HUDEP-2 (cell line): ENCODE measurements around the gene ADGRF4.
A peak's percentile ranks its signal among the peaks of the same experiment; 100 is the strongest.

ENCODE experiments used
- DNase-seq, 76 experiments: peaks; one replicate each; lab custom pipeline; 2025; ENCODE audit not compliant: unreplicated experiment in 76 of 76; lab: John Stamatoyannopoulos, UW

Gene ADGRF4

GRCh38 chr6:47681201-47681990 is 17.0 kb upstream of the ADGRF4 start:
- no peak for DNase-seq

GRCh38 chr6:47686411-47686810 is 12.0 kb upstream of the ADGRF4 start:
- no peak for DNase-seq

DNA sequence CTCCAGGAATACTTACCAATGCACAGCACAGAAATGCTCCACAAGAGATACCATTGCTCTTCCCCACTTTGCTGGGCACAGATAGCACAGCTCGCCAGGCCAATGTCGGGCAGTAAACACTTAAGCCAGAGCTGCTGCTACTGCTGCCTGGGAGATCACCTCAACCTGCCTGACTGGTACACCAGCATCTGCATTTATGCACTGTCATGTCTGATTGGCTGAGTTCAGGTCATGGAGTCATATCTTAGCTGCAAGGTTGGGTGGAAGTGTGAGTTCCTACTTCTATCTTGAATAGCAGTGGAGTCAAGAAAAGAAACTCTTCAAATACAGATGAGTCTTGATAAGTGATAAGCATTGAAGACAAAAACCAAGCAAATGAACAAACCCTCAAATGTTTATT is 10.9 kb upstream of the ADGRF4 start:
- DNase-seq = no peak

- DNase-seq = no peak
Measured at GRCh38 chr6:47690214-47690613, 8.2 kb upstream of the ADGRF4 start.

- DNase-seq = no peak
Measured at GRCh38 chr6:47690791-47691190, 7.6 kb upstream of the ADGRF4 start.

GRCh38 chr6:47697925-47698324 is 455 bp upstream of the ADGRF4 start:
- DNase-seq = no peak

GRCh38 chr6:47700053-47700452 is 1.7 kb downstream of the ADGRF4 start:
- DNase-seq = no peak

GRCh38 chr6:47700596-47700995 is 2.2 kb downstream of the ADGRF4 start:
- DNase-seq = no peak

DNA sequence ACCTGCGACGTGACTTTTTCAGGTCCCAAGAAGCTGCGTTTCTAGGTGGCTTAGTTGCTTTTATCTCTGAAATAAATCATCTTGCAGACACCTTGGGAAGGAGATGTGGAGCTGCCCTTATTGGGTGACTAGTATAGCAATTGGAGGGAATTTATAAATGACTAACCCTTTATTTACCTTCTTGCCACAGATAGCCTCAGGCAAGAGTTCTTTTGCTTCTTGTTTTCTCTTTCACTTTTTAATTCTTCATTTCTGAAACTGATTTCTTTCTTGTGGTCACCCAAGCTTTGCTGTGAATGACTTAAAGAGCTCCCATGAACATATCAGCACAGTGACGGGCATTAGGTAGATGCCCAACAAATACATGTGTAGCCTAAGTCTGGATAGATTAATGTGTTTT is 3.0 kb downstream of the ADGRF4 start:
- DNase-seq = no peak

GRCh38 chr6:47709160-47709559 is 10.8 kb downstream of the ADGRF4 start:
- DNase-seq = no peak

- no peak for DNase-seq
Measured at GRCh38 chr6:47710295-47710694, 11.9 kb downstream of the ADGRF4 start.

GRCh38 chr6:47713200-47713599 is 14.8 kb downstream of the ADGRF4 start:
- DNase-seq = no peak

GRCh38 chr6:47714802-47715201 is 16.4 kb downstream of the ADGRF4 start:
- DNase-seq = peak in 1 of 76 experiments; percentile 4

DNA sequence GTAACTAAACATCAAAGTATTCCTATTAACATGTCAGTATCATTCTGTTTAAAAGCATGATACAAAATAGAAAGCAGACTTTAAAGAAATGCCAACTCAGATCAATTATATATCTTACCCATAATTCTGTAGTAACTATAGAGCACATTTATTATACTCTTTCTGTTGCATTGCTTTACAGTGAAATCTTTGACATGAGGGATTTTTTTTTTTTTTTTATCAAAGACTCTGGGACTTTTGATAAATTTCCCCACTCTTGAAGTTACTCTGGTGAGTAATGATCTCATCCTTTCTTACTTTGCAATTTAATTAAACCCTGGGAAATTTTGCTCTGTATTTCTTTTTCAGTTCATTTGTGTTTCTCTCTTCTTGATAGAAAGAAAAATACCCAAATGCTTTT is 17.4 kb downstream of the ADGRF4 start:
- no peak for DNase-seq

DNA sequence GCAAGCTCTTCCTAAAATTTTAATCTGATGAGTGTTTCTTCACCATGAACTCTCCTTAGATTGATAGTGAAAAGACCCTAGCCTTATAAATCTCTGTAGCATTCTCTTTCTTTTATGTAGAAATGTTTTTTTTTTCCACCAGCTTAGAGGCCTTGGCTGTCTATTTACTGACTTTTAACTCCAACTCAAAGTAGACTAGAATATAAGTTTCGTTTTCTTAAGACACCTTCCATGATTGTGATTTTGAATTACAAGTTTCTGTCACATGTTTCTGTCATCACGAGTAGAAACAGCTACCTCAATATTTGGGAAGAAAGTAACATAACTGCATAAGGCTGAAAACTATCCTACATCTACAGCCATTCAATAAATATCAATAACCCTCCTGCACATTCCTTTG is 17.8 kb downstream of the ADGRF4 start:
- no peak for DNase-seq

- no peak for DNase-seq
Measured at GRCh38 chr6:47718571-47718970, 20.2 kb downstream of the ADGRF4 start.

DNA sequence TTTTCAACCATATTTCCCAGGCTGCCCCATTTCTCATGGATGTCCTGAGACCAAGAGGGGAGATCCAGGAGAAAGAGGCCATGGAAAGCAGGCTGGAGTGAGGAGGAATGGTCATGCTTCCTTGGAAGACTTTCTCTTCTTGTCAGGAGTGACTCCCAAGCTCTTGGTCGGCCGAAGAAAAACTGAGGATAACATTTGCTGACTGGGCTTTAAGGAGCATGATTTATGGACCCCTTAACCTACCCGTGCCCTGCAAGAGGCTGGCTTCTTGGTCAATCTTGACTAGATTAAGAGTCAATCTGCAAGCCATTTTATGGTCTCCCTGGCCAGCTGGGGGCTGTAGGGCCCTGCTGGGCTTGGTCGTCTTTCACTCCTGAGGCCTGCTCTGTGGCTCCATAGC is 22.8 kb downstream of the ADGRF4 start:
- DNase-seq = no peak

DNA sequence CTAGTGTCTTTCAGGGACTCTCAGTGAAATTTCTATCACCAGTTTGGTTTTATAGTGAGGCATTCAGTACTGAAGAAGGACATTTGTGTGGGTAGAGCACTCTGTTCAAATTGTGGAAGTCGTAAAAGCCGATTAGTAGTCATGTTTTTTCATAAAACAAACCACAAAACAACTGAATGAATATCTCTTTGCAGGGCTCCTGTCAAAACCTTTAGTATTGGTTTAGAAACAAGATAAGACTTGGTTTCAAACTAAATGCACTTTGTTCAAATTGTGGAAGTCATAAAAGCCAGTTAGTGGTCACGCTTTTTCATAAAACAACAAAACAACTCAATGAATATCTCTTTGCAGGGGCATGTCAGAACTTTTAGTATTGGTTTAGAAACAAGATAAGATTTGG is 23.8 kb downstream of the ADGRF4 start:
- DNase-seq = no peak

- DNase-seq = no peak
Measured at GRCh38 chr6:47724300-47724699, 25.9 kb downstream of the ADGRF4 start.

- DNase-seq = no peak
Measured at GRCh38 chr6:47727391-47727790, 29.0 kb downstream of the ADGRF4 start.

GRCh38 chr6:47729019-47729418 is 30.6 kb downstream of the ADGRF4 start:
- DNase-seq = no peak

GRCh38 chr6:47729457-47729856 is 31.1 kb downstream of the ADGRF4 start:
- DNase-seq = no peak
